HEK293T (cell line): ENCODE measurements around the gene NINJ2.

Experiments
- ARNT ChIP-seq: fragments of 450-650 bp; IDR thresholded peaks from 2 replicates; pipeline ENCODE4 v1.6.1; 2017; ENCODE audit warnings: mild to moderate bottlenecking
- BHLHE40 ChIP-seq: fragments of 450-650 bp; IDR thresholded peaks from 2 replicates; pipeline ENCODE4 v1.6.1; 2016; ENCODE audit warnings: mild to moderate bottlenecking, moderate library complexity, borderline replicate concordance
- CTBP1 ChIP-seq: fragments of 450-650 bp; IDR thresholded peaks from 2 replicates; pipeline ENCODE4 v1.6.1; 2016; ENCODE audit warnings: borderline replicate concordance
- ELF4 ChIP-seq: fragments of 450-650 bp; IDR thresholded peaks from 2 replicates; pipeline ENCODE4 v1.6.1; 2017; ENCODE audit warnings: antibody characterized with exemption
- FOXA1 ChIP-seq: fragments of 450-650 bp; IDR thresholded peaks from 2 replicates; pipeline ENCODE4 v1.6.1; 2016; ENCODE audit warnings: mild to moderate bottlenecking
- FOXM1 ChIP-seq: fragments of 450-650 bp; IDR thresholded peaks from 2 replicates; pipeline ENCODE4 v1.6.1; 2017; ENCODE audit warnings: mild to moderate bottlenecking, borderline replicate concordance
- HDGF ChIP-seq: fragments of 450-650 bp; IDR thresholded peaks from 2 replicates; pipeline ENCODE4 v1.6.1; 2017; ENCODE audit warnings: antibody characterized with exemption, borderline replicate concordance
- L3MBTL2 ChIP-seq: fragments of 450-650 bp; conservative IDR thresholded peaks from 2 replicates; pipeline ENCODE4 v1.6.1; 2016; ENCODE audit warnings: mild to moderate bottlenecking
- SUZ12 ChIP-seq: fragments of 450-650 bp; IDR thresholded peaks from 2 replicates; pipeline ENCODE4 v1.6.1; 2016; ENCODE audit warnings: mild to moderate bottlenecking
- TARDBP ChIP-seq: fragments of 450-650 bp; IDR thresholded peaks from 2 replicates; pipeline ENCODE4 v1.6.1; 2016

- no peak for TF ChIP-seq ARNT
- TF ChIP-seq SUZ12: no peak
- no peak for TF ChIP-seq FOXM1
- no peak for TF ChIP-seq FOXA1
- TF ChIP-seq HDGF: no peak
- no peak for TF ChIP-seq BHLHE40
- TF ChIP-seq TARDBP: no peak
- no peak for TF ChIP-seq L3MBTL2
- TF ChIP-seq CTBP1: no peak
- no peak for TF ChIP-seq ELF4
Observed at GRCh38 chr12:592024-592505, 71.2 kb downstream of the NINJ2 start.
